HepG2 (cell line): ENCODE results near the gene SYT1.

Experiments
- ATF7 ChIP-seq, 2 experiments: fragments of 450-650 bp in 1 of 2; sonication (generic) in 1 of 2; formaldehyde crosslinking in 1 of 2; IDR thresholded peaks; 2 replicates each; pipeline versions ENCODE4 v1.4.0 to v1.6.1; 2016 to 2020; ENCODE audit warnings: antibody characterized with exemption in 1 of 2, mild to moderate bottlenecking in 1 of 2, missing genetic modification reagents in 1 of 2
- CTCF ChIP-seq: sonication (generic); formaldehyde crosslinking; IDR thresholded peaks from 2 replicates; pipeline ENCODE4 v1.5.0; 2020; ENCODE audit warnings: mild to moderate bottlenecking, missing genetic modification reagents, moderate library complexity
- EP300 ChIP-seq, 3 experiments: sonication (generic) in 1 of 3; formaldehyde crosslinking in 1 of 3; IDR thresholded peaks; 2 replicates each; pipeline versions ENCODE4 v1.5.1 to v1.6.1; 2011 to 2020; ENCODE audit warnings: low read depth in 2 of 3, low read length in 2 of 3, borderline replicate concordance in 1 of 3, improper control_type of control experiment in 1 of 3, mild to moderate bottlenecking in 1 of 3, missing genetic modification reagents in 1 of 3, moderate library complexity in 1 of 3
- FOXA1 ChIP-seq, 2 experiments: fragments of 450-650 bp in 1 of 2; sonication (generic) in 1 of 2; formaldehyde crosslinking in 1 of 2; IDR thresholded peaks; 2 replicates each; pipeline versions ENCODE4 v1.4.0 to v1.6.1; 2016 to 2020; ENCODE audit warnings: missing genetic modification reagents in 1 of 2
- HMGXB3 ChIP-seq: sonication (generic); formaldehyde crosslinking; IDR thresholded peaks from 2 replicates; pipeline ENCODE4 v1.4.0; 2020; ENCODE audit warnings: missing genetic modification reagents, borderline replicate concordance
- RBAK ChIP-seq: sonication (generic); formaldehyde crosslinking; IDR thresholded peaks from 2 replicates; pipeline ENCODE4 v1.5.1; 2020; ENCODE audit warnings: mild to moderate bottlenecking, missing genetic modification reagents
- REPIN1 ChIP-seq: sonication (generic); formaldehyde crosslinking; IDR thresholded peaks from 2 replicates; pipeline ENCODE4 v1.8.0; 2022; ENCODE audit warnings: missing genetic modification reagents, low read depth, mild to moderate bottlenecking, borderline replicate concordance
- REST ChIP-seq, 2 experiments: IDR thresholded peaks; 2 replicates each; pipeline ENCODE4 v1.6.1; 2011 to 2012; ENCODE audit warnings: low read length in 2 of 2, borderline replicate concordance in 1 of 2, low read depth in 1 of 2, mild to moderate bottlenecking in 1 of 2, moderate library complexity in 1 of 2
- ZNF136 ChIP-seq: sonication (generic); formaldehyde crosslinking; IDR thresholded peaks from 2 replicates; pipeline ENCODE4 v1.8.1; 2022; ENCODE audit warnings: low read depth, mild to moderate bottlenecking, moderate library complexity, missing genetic modification reagents
- ZNF333 ChIP-seq: sonication (generic); formaldehyde crosslinking; IDR thresholded peaks from 2 replicates; pipeline ENCODE4 v1.4.0; 2020; ENCODE audit warnings: mild to moderate bottlenecking, missing genetic modification reagents, borderline replicate concordance
- ZNF414 ChIP-seq: sonication (generic); formaldehyde crosslinking; IDR thresholded peaks from 2 replicates; pipeline ENCODE4 v1.5.0; 2020; ENCODE audit warnings: missing genetic modification reagents

- TF ChIP-seq ATF7 (IDR thresholded peaks at IDR 0.05) (no peak), ATF7 (CRISPR knock-in tag; IDR thresholded peaks at IDR 0.05) (no peak), CTCF (no peak), EP300 (IDR thresholded peaks at IDR 0.05; ENCODE audit: low read depth in 2 of 2, low read length in 2 of 2) (no peak), EP300 (CRISPR knock-in tag; IDR thresholded peaks at IDR 0.05; ENCODE audit: borderline replicate concordance) (no peak), RBAK (no peak), FOXA1 (IDR thresholded peaks at IDR 0.05) (no peak), FOXA1 (CRISPR knock-in tag; IDR thresholded peaks at IDR 0.05) (no peak), ZNF414 (no peak), REST (IDR thresholded peaks at IDR 0.05; ENCODE audit: borderline replicate concordance in 1 of 2, low read depth in 1 of 2, low read length in 2 of 2) (no peak), ZNF136 (CRISPR knock-in tag) (no peak), ZNF333 (CRISPR knock-in tag) (no peak), REPIN1 (CRISPR knock-in tag) (no peak), HMGXB3 (CRISPR knock-in tag) (no peak)
Observed at GRCh38 chr12:79371226-79371625, 506.7 kb downstream of the SYT1 start.
